H9 (cell line): ENCODE results near the gene GLCE. TPM values are rescaled to one million over a fixed set of nuclear protein-coding genes. Genes with fewer than 3 reads are reported as not detected.

Source experiments
- DNase-seq: peaks from one replicate; pipeline ENCODE4 v3.0.0-alpha.2; 2017
- H2AFZ ChIP-seq: one replicate; pipeline ENCODE4 v1.6.1; 2013; ENCODE audit warnings: mild to moderate bottlenecking, low read length, control low read depth, moderate library complexity
- H2AK5ac ChIP-seq: 2 replicates; pipeline ENCODE4 v1.6.1; 2013; ENCODE audit warnings: low read length, control low read depth, mixed read lengths; ENCODE audit not compliant: insufficient read length
- H2BK120ac ChIP-seq: one replicate; pipeline ENCODE4 v1.6.1; 2013; ENCODE audit warnings: low read depth, mild to moderate bottlenecking, low read length, control low read depth, inconsistent platforms; ENCODE audit not compliant: poor library complexity, severe bottlenecking
- H2BK12ac ChIP-seq: 2 replicates; pipeline ENCODE4 v1.6.1; 2013; ENCODE audit warnings: low read length, control low read depth, mixed read lengths, low read depth; ENCODE audit not compliant: insufficient read length
- H2BK15ac ChIP-seq: 2 replicates; pipeline ENCODE4 v1.6.1; 2013; ENCODE audit warnings: low read depth, low read length, control low read depth
- H2BK20ac ChIP-seq: one replicate; pipeline ENCODE4 v1.6.1; 2013; ENCODE audit warnings: low read depth, mild to moderate bottlenecking, low read length, control low read depth, inconsistent platforms; ENCODE audit not compliant: poor library complexity, severe bottlenecking
- H2BK5ac ChIP-seq: 2 replicates; pipeline ENCODE4 v1.6.1; 2013; ENCODE audit warnings: low read length, control low read depth, mixed read lengths; ENCODE audit not compliant: insufficient read length
- H3K14ac ChIP-seq: 2 replicates; pipeline ENCODE4 v1.6.1; 2013; ENCODE audit warnings: low read length, control low read depth; ENCODE audit not compliant: insufficient read depth
- H3K18ac ChIP-seq: 2 replicates; pipeline ENCODE4 v1.6.1; 2013; ENCODE audit warnings: low read depth, mild to moderate bottlenecking, mixed read lengths, low read length, control low read depth; ENCODE audit not compliant: insufficient read length
- H3K23ac ChIP-seq: 2 replicates; pipeline ENCODE4 v1.6.1; 2013; ENCODE audit warnings: low read length, control low read depth, mixed read lengths, low read depth; ENCODE audit not compliant: insufficient read length
- H3K23me2 ChIP-seq: 2 replicates; pipeline ENCODE4 v1.6.1; 2013; ENCODE audit warnings: low read depth, mild to moderate bottlenecking, mixed read lengths, low read length, control low read depth; ENCODE audit not compliant: insufficient read length, poor library complexity, severe bottlenecking
- H3K27ac ChIP-seq: 2 replicates; pipeline ENCODE4 v1.5.1; 2013; ENCODE audit warnings: low read length, control low read depth, mixed read lengths, low read depth; ENCODE audit not compliant: insufficient read length
- H3K27me3 ChIP-seq: 2 replicates; pipeline ENCODE4 v1.6.1; 2013; ENCODE audit warnings: low read length, control low read depth, inconsistent platforms; ENCODE audit not compliant: insufficient read depth
- H3K4ac ChIP-seq: 2 replicates; pipeline ENCODE4 v1.6.1; 2013; ENCODE audit warnings: low read depth, mild to moderate bottlenecking, control low read depth, inconsistent platforms, low read length, moderate library complexity
- H3K4me1 ChIP-seq: 2 replicates; pipeline ENCODE4 v1.6.1; 2013; ENCODE audit warnings: low read length, control low read depth, inconsistent platforms; ENCODE audit not compliant: insufficient read depth
- H3K4me2 ChIP-seq: 2 replicates; pipeline ENCODE4 v1.6.1; 2013; ENCODE audit warnings: low read length, control low read depth, mixed read lengths; ENCODE audit not compliant: insufficient read length, insufficient read depth
- H3K56ac ChIP-seq: 2 replicates; pipeline ENCODE4 v1.6.1; 2013; ENCODE audit warnings: low read depth, mild to moderate bottlenecking, mixed read lengths, low read length, control low read depth; ENCODE audit not compliant: insufficient read length
- H3K79me1 ChIP-seq: 2 replicates; pipeline ENCODE4 v1.6.1; 2013; ENCODE audit warnings: low read depth, mild to moderate bottlenecking, moderate library complexity, low read length, control low read depth, inconsistent platforms; ENCODE audit not compliant: insufficient read depth, poor library complexity, severe bottlenecking
- H3K79me2 ChIP-seq: 2 replicates; pipeline ENCODE4 v1.6.1; 2013; ENCODE audit warnings: low read length, control low read depth, inconsistent platforms; ENCODE audit not compliant: insufficient read depth
- H3K9ac ChIP-seq: 2 replicates; pipeline ENCODE4 v1.6.1; 2013; ENCODE audit warnings: low read length, control low read depth, mixed read lengths; ENCODE audit not compliant: insufficient read length; ENCODE audit errors: extremely low read depth
- H3K9me3 ChIP-seq: one replicate; pipeline ENCODE4 v1.6.1; 2013; ENCODE audit warnings: low read depth, low read length, inconsistent platforms; ENCODE audit not compliant: control insufficient read depth
- H3T11ph ChIP-seq: one replicate; pipeline ENCODE4 v1.6.1; 2013; ENCODE audit warnings: mild to moderate bottlenecking, low read length, control low read depth, inconsistent platforms
- H4K20me1 ChIP-seq: one replicate; pipeline ENCODE4 v1.6.1; 2013; ENCODE audit not compliant: control insufficient read depth, insufficient read length, insufficient read depth
- H4K5ac ChIP-seq: 2 replicates; pipeline ENCODE4 v1.6.1; 2013; ENCODE audit warnings: low read depth, mild to moderate bottlenecking, mixed read lengths, low read length, control low read depth; ENCODE audit not compliant: insufficient read length
- H4K8ac ChIP-seq: replicated peaks from 2 replicates; pipeline ENCODE4 v1.6.1; 2013; ENCODE audit warnings: low read length, control low read depth, mixed read lengths, low read depth; ENCODE audit not compliant: insufficient read length
- H4K91ac ChIP-seq: 2 replicates; pipeline ENCODE4 v1.6.1; 2013; ENCODE audit warnings: low read depth, mild to moderate bottlenecking, moderate library complexity, mixed read lengths, low read length, control low read depth; ENCODE audit not compliant: insufficient read length
- H3K27ac Mint-ChIP-seq, 3 experiments: 2 replicates in 2 of 3; 3 replicates in 1 of 3; pipeline ENCODE4 v1.8.0; 2020 to 2021; ENCODE audit warnings: mixed read lengths in 3 of 3, mild to moderate bottlenecking in 1 of 3, moderate library complexity in 1 of 3
- H3K27me3 Mint-ChIP-seq: 2 replicates; pipeline ENCODE4 v1.8.0; 2021; ENCODE audit warnings: low read depth, mild to moderate bottlenecking, moderate library complexity, mixed read lengths
- H3K36me3 Mint-ChIP-seq, 3 experiments: 2 replicates in 2 of 3; 3 replicates in 1 of 3; pipeline ENCODE4 v1.8.0; 2020 to 2021; ENCODE audit warnings: low read depth in 3 of 3, mixed read lengths in 3 of 3; ENCODE audit not compliant: insufficient read depth in 1 of 3
- H3K4me1 Mint-ChIP-seq, 2 experiments: 2 replicates each; pipeline ENCODE4 v1.8.0; 2020; ENCODE audit warnings: mixed read lengths in 2 of 2
- H3K4me3 Mint-ChIP-seq, 2 experiments: 2 replicates in 1 of 2; 3 replicates in 1 of 2; pipeline ENCODE4 v1.8.0; 2020 to 2021; ENCODE audit warnings: mild to moderate bottlenecking in 2 of 2, mixed read lengths in 2 of 2, moderate library complexity in 1 of 2
- H3K9me3 Mint-ChIP-seq, 2 experiments: 2 replicates in 1 of 2; 3 replicates in 1 of 2; pipeline ENCODE4 v1.8.0; 2020; ENCODE audit warnings: mild to moderate bottlenecking in 2 of 2, mixed read lengths in 2 of 2, moderate library complexity in 1 of 2
- WGBS: extraction: QIAGEN DNeasy Blood & Tissue Kit; methylation state at CpG from one replicate; pipeline ENCODE4 v1.1.7; 2013; ENCODE audit warnings: missing lambda C conversion rate, low lambda C conversion rate, mixed read lengths; ENCODE audit not compliant: insufficient read length; ENCODE audit errors: extremely low coverage; 5-methylcytosine and 5-hydroxymethylcytosine counted together
- total RNA-seq: library from RNA; stranded (reverse); gene quantifications from 2 replicates; pipeline ENCODE4 v1.2.1, GENCODE V29; 2021
- TF ChIP-seq, protein P1 (sequence below): fragments of 200-600 bp; sonication (generic); conservative IDR thresholded peaks from 3 replicates; pipeline ENCODE4 v1.8.0; 2021; ENCODE audit warnings: antibody characterized with exemption, mild to moderate bottlenecking

GLCE gene
- total RNA-seq, 1 experiment from 2014 or later, result 12.2 TPM

DNA sequence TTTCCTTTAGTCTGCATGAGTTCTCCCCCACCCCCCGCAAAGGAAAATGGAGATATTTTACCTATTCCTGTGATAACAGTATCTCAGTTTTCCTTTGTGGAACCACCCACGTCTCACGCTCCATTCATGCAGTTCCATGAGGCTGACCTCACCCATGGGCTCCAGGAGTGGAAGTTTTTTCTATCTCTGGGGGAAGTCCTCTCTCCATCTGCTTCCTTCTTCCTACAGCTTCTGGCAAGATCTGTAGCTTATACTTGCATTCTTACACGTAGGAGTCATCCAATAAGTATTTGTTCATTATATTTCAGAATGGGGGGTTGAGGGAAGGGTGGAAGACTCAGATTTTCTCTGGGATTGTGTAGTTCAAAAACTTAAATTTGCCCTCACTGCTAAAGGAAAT lies 5.8 kb upstream of the GLCE start:
- H4K20me1 ChIP-seq, result no peaks in the 10 kb centered on the region
- H3K14ac ChIP-seq, result no peak overlapping the region
- no peak overlapping the region for H3K4ac ChIP-seq
- DNase-seq, result no peak
- peaks cover 27% of the 10 kb centered on the region for H3K27me3 Mint-ChIP-seq
- WGBS, result no CpG with 5 or more reads among the region's 4 CpGs
- H4K5ac ChIP-seq, result no peak overlapping the region
- no peak overlapping the region for H2BK5ac ChIP-seq
- TF ChIP-seq, protein P1, sequence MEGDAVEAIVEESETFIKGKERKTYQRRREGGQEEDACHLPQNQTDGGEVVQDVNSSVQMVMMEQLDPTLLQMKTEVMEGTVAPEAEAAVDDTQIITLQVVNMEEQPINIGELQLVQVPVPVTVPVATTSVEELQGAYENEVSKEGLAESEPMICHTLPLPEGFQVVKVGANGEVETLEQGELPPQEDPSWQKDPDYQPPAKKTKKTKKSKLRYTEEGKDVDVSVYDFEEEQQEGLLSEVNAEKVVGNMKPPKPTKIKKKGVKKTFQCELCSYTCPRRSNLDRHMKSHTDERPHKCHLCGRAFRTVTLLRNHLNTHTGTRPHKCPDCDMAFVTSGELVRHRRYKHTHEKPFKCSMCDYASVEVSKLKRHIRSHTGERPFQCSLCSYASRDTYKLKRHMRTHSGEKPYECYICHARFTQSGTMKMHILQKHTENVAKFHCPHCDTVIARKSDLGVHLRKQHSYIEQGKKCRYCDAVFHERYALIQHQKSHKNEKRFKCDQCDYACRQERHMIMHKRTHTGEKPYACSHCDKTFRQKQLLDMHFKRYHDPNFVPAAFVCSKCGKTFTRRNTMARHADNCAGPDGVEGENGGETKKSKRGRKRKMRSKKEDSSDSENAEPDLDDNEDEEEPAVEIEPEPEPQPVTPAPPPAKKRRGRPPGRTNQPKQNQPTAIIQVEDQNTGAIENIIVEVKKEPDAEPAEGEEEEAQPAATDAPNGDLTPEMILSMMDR, result no peak
- H4K91ac ChIP-seq, result no peak overlapping the region
- H3K9me3 Mint-ChIP-seq, result no peaks in the 10 kb centered on the region; a peak in 1 of 5 replicates
- H3T11ph ChIP-seq, result no peak overlapping the region
- no peak overlapping the region for H4K8ac ChIP-seq
- no peak overlapping the region for H3K4me3 Mint-ChIP-seq
- H3K23ac ChIP-seq, result no peak overlapping the region
- no peak overlapping the region for H2BK120ac ChIP-seq
- no peak overlapping the region for H2AK5ac ChIP-seq
- no peaks in the 10 kb centered on the region for H3K79me2 ChIP-seq
- H3K36me3 Mint-ChIP-seq, result no peaks in the 10 kb centered on the region; a peak in 1 of 7 replicates
- peaks cover 4% of the 10 kb centered on the region; the same call in 1 of the 2 replicates for H3K4me1 ChIP-seq
- H2BK15ac ChIP-seq, result no peak overlapping the region
- H3K56ac ChIP-seq, result no peak overlapping the region
- H3K27me3 ChIP-seq, result no peaks in the 10 kb centered on the region
- no peak overlapping the region for H2AFZ ChIP-seq
- no peak overlapping the region for H3K18ac ChIP-seq
- no peaks in the 10 kb centered on the region for H3K9me3 ChIP-seq
- peaks cover 3% of the 10 kb centered on the region for H3K23me2 ChIP-seq
- no peak overlapping the region for H2BK20ac ChIP-seq
- no peak overlapping the region for H3K4me2 ChIP-seq
- H3K4me1 Mint-ChIP-seq, result peaks cover 8% of the 10 kb centered on the region in 2 experiments
- no peak overlapping the region for H2BK12ac ChIP-seq
- H3K79me1 ChIP-seq, result no peaks in the 10 kb centered on the region
- no peak overlapping the region for H3K9ac ChIP-seq
- no peak overlapping the region for H3K27ac ChIP-seq
- no peak overlapping the region for H3K27ac Mint-ChIP-seq
